Endothelial cell (in vitro differentiated cells): ENCODE measurements around the gene CAGE1. TPM values are rescaled to one million over a fixed set of nuclear protein-coding genes. Genes with fewer than 3 reads are reported as not detected.

Source experiments
- DNase-seq: peaks from one replicate; pipeline ENCODE4 v3.0.0; 2021; ENCODE audit warnings: low spot score
- H3K27ac Mint-ChIP-seq: one replicate; pipeline ENCODE4 v1.8.0; 2021; ENCODE audit warnings: mixed read lengths, inconsistent platforms; ENCODE audit not compliant: unreplicated experiment
- H3K27me3 Mint-ChIP-seq: one replicate; pipeline ENCODE4 v1.8.0; 2021; ENCODE audit warnings: mild to moderate bottlenecking, moderate library complexity, mixed read lengths, inconsistent platforms; ENCODE audit not compliant: unreplicated experiment
- H3K36me3 Mint-ChIP-seq: one replicate; pipeline ENCODE4 v1.8.0; 2021; ENCODE audit warnings: mild to moderate bottlenecking, low read depth, mixed read lengths, inconsistent platforms; ENCODE audit not compliant: unreplicated experiment
- H3K4me1 Mint-ChIP-seq: one replicate; pipeline ENCODE4 v1.8.0; 2021; ENCODE audit warnings: mild to moderate bottlenecking, mixed read lengths, inconsistent platforms; ENCODE audit not compliant: unreplicated experiment
- H3K4me3 Mint-ChIP-seq: one replicate; pipeline ENCODE4 v1.8.0; 2021; ENCODE audit warnings: mild to moderate bottlenecking, mixed read lengths, inconsistent platforms; ENCODE audit not compliant: unreplicated experiment
- H3K9me3 Mint-ChIP-seq: one replicate; pipeline ENCODE4 v1.8.0; 2021; ENCODE audit warnings: mixed read lengths, inconsistent platforms; ENCODE audit not compliant: unreplicated experiment
- long read RNA-seq: library from polyadenylated mRNA; unstranded; transcript quantifications from one replicate; pipeline ENCODE4 v2.0.0, GENCODE V29; 2020; ENCODE audit not compliant: unreplicated experiment
- total RNA-seq: library from RNA; stranded (reverse); fragmentation: NEBNext Ultra II Directional; extraction: Animal tissue kit (Norgen Biotek cat#: 25700); gene quantifications from one replicate; pipeline ENCODE4 v1.2.1, GENCODE V29; 2021; ENCODE audit not compliant: unreplicated experiment
- TF ChIP-seq, protein P1 (sequence below): fragments of 200-600 bp; sonication (generic); IDR thresholded peaks from one replicate; pipeline ENCODE4 v1.5.0; 2021; ENCODE audit warnings: antibody characterized with exemption; ENCODE audit not compliant: unreplicated experiment

Gene CAGE1
- total RNA-seq: not detected
- long read RNA-seq: 0 reads

DNA sequence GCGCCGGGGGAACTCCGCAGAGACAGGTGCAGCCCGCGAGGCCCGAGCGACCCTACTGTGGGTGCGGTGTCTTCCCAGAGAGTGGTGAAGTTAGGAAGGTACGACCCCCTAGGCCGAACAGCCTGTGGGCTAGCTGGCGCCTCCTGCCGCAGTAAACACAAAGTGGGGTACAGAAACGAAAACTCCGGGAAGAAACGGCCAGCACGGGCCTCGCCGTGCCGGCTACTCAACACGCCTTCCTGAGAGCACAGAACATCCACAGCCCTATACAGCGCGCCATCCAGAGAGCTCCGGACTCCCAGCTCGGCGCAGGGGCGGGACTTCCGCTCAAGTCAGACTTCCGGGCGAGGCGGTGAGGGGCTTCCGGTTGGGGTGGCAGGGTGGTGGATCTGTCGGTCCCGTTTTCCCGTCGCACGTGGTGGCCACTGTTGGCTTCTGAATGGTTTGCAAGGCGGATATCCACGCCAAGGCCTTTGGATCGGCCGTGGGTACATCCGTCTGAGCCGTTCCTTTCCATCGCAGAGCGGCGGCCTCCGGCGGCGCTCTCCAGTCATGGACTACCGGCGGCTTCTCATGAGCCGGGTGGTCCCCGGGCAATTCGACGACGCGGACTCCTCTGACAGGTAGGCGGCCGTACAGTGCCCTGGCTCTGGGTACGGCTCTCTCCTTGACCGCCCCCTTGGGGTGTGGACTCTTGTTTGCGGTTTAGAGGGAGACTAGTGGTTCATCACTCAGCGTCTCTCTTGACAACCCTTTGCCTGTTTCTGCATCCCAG is at the start of gene CAGE1, which contains the start of gene RIOK1:
CAGE1 (minus strand) TSS at position 292 of the 775 bp plus-strand sequence. CDS start 2,569 bp downstream, outside the sequence.
RIOK1 (plus strand) TSS at position 358 of the 775 bp plus-strand sequence; CDS start at position 553, 195 bp downstream.
- Mint-ChIP-seq H3K36me3 (no peaks in the 10 kb centered on the region), H3K9me3 (no peaks in the 10 kb centered on the region), H3K27me3 (no peaks in the 10 kb centered on the region), H3K27ac (peak within 1 kb of the TSS; percentile 85), H3K4me1 (peaks cover 14% of the 10 kb centered on the region), H3K4me3 (peak within 1 kb of the TSS; percentile 92)
- TF ChIP-seq, protein P1, sequence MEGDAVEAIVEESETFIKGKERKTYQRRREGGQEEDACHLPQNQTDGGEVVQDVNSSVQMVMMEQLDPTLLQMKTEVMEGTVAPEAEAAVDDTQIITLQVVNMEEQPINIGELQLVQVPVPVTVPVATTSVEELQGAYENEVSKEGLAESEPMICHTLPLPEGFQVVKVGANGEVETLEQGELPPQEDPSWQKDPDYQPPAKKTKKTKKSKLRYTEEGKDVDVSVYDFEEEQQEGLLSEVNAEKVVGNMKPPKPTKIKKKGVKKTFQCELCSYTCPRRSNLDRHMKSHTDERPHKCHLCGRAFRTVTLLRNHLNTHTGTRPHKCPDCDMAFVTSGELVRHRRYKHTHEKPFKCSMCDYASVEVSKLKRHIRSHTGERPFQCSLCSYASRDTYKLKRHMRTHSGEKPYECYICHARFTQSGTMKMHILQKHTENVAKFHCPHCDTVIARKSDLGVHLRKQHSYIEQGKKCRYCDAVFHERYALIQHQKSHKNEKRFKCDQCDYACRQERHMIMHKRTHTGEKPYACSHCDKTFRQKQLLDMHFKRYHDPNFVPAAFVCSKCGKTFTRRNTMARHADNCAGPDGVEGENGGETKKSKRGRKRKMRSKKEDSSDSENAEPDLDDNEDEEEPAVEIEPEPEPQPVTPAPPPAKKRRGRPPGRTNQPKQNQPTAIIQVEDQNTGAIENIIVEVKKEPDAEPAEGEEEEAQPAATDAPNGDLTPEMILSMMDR: peak; percentile 37
- peak; percentile 91 for DNase-seq

DNA sequence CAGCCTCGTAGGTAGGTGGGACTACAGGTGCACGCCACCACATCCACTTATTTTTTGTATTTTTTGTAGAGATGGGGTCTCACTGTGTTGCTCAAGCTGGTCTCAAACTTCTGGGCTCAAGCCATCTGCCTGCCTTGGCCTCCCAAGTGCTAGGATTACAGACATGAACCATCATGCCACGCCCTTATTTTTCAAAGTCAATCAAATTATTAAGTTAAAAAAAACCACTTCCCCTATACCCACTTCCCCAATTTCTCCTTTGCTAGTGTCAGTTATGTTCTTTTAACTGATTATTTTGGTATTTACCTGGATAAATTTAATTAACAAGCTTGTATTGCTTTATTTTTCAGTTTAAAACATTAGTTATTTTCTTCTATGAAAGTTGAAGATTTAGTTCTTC is 49.7 kb upstream of the CAGE1 start:
- TF ChIP-seq, protein P1: no peak
- DNase-seq: no peak
- no peak overlapping the region for H3K27ac Mint-ChIP-seq
- H3K36me3 Mint-ChIP-seq: no peaks in the 10 kb centered on the region
- peaks cover 3% of the 10 kb centered on the region for H3K4me1 Mint-ChIP-seq
- H3K27me3 Mint-ChIP-seq: peaks cover 6% of the 10 kb centered on the region
- no peaks in the 10 kb centered on the region for H3K9me3 Mint-ChIP-seq
- H3K4me3 Mint-ChIP-seq: no peak overlapping the region

DNA sequence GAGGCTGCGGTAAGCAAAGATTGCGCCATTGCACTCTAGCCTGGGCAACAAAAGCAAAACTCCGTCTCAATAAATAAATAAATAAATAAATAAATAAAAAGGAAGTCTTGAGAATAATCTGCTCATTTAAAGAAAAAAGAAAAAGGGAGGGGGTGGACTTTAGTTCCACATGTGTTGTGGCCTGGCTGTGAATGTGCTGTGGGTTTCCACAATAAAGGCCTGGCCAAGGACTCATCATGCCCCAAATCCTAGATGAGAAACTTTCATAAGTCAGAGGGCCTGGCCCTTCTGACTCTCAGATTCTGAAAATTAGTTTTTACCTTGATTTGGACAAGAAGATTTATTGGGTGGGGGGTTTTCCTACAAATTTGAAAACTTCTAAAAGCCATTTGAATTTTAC is 48.5 kb upstream of the CAGE1 start:
- TF ChIP-seq, protein P1: no peak
- Mint-ChIP-seq H3K27me3 (peaks cover 6% of the 10 kb centered on the region), H3K4me3 (no peak overlapping the region), H3K4me1 (peaks cover 3% of the 10 kb centered on the region), H3K27ac (no peak overlapping the region), H3K9me3 (no peaks in the 10 kb centered on the region), H3K36me3 (no peaks in the 10 kb centered on the region)
- DNase-seq: no peak

DNA sequence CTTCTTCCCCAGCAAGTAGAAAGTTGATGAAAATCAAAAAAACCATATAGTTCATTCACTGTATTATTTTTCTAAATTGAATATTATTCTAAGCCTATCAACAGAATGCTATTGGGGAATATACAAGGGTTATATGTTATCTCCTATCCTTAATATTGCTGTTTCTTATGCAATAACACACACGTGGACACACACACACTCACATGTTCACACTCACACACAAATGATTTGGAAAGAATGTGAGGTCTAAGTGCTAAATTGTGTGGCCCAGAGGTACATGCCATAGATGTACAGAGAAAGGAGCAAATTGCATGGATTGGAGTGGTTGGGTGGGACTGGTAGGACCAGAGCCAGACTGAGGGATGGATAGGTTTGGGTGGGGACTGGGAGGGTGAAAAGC is 45.1 kb upstream of the CAGE1 start:
- no peaks in the 10 kb centered on the region for H3K36me3 Mint-ChIP-seq
- H3K4me3 Mint-ChIP-seq: no peak overlapping the region
- no peaks in the 10 kb centered on the region for H3K9me3 Mint-ChIP-seq
- TF ChIP-seq, protein P1: no peak
- DNase-seq: no peak
- H3K27me3 Mint-ChIP-seq: peaks cover 4% of the 10 kb centered on the region
- H3K27ac Mint-ChIP-seq: no peak overlapping the region
- H3K4me1 Mint-ChIP-seq: peaks cover 3% of the 10 kb centered on the region

DNA sequence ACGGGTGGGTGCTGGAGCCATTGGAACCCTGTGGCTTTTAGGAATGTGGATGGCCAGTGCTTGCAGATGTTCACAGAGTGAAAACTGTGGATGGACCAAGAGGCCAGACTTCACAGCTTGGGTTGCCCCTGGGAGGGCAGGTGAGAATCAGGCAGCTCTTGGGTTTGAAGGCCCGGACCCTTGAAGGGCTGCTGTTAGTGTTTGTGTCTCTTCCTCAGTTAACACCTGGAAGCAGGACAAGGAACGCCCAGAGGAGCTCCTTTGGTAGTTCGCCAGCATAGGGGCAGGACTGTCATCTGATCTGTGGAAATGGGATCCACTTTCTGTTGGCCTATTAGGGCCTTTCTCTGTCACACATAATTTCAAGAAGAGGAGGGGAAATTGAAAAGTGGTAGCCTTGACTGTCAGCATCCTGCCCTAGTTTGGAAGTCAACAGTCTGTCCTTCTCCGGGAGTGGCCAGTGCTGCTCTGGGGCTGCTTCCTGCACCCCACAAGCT is 43.6 kb upstream of the CAGE1 start:
- no peak for DNase-seq
- TF ChIP-seq, protein P1: no peak
- Mint-ChIP-seq H3K36me3 (no peaks in the 10 kb centered on the region), H3K4me3 (no peak overlapping the region), H3K9me3 (no peaks in the 10 kb centered on the region), H3K27ac (no peak overlapping the region), H3K4me1 (peaks cover 3% of the 10 kb centered on the region), H3K27me3 (peaks cover 4% of the 10 kb centered on the region)
